ENCODE results near the gene IDUA. TPM values are rescaled to one million over a fixed set of nuclear protein-coding genes. Genes with fewer than 3 reads are reported as not detected.

The IDUA gene
- total RNA-seq, 1 donor from 2014 or later, result 37.2 TPM

DNA sequence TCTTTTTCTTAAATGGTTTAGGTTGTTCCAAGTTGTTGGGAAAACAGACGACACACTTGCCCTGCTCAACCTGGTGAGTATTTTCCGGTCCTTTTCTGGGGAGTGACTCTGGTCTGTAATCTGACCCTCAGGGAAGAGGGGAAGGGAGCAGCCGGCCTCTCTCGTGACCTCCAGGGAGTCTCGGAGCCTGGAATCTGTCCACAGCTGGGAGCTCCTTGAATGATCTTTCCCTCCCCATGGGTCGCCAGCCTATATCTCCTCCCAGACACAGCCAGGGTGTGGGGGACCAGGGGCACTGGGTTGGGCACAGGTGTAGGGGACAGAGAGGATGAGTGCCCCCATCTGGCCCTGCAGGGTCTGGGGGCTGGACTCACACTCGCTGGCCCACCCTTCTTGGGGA, 35.7 kb upstream of the IDUA start:
- TF ChIP-seq, protein P1, sequence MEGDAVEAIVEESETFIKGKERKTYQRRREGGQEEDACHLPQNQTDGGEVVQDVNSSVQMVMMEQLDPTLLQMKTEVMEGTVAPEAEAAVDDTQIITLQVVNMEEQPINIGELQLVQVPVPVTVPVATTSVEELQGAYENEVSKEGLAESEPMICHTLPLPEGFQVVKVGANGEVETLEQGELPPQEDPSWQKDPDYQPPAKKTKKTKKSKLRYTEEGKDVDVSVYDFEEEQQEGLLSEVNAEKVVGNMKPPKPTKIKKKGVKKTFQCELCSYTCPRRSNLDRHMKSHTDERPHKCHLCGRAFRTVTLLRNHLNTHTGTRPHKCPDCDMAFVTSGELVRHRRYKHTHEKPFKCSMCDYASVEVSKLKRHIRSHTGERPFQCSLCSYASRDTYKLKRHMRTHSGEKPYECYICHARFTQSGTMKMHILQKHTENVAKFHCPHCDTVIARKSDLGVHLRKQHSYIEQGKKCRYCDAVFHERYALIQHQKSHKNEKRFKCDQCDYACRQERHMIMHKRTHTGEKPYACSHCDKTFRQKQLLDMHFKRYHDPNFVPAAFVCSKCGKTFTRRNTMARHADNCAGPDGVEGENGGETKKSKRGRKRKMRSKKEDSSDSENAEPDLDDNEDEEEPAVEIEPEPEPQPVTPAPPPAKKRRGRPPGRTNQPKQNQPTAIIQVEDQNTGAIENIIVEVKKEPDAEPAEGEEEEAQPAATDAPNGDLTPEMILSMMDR (conservative IDR thresholded peaks at IDR 0.05), result no peak
- peak; percentile 54 for DNase-seq (ENCODE audit: extremely low spot score, unreplicated experiment)
- no peaks in the 10 kb centered on the region for H3K27me3 Mint-ChIP-seq
- no peak overlapping the region for H3K4me3 Mint-ChIP-seq
- H3K9me3 Mint-ChIP-seq, result no peaks in the 10 kb centered on the region
- no peaks in the 10 kb centered on the region for H3K4me1 Mint-ChIP-seq (ENCODE audit: unreplicated experiment)
- H3K27ac Mint-ChIP-seq, result no peak overlapping the region
- H3K36me3 Mint-ChIP-seq, result no peaks in the 10 kb centered on the region

DNA sequence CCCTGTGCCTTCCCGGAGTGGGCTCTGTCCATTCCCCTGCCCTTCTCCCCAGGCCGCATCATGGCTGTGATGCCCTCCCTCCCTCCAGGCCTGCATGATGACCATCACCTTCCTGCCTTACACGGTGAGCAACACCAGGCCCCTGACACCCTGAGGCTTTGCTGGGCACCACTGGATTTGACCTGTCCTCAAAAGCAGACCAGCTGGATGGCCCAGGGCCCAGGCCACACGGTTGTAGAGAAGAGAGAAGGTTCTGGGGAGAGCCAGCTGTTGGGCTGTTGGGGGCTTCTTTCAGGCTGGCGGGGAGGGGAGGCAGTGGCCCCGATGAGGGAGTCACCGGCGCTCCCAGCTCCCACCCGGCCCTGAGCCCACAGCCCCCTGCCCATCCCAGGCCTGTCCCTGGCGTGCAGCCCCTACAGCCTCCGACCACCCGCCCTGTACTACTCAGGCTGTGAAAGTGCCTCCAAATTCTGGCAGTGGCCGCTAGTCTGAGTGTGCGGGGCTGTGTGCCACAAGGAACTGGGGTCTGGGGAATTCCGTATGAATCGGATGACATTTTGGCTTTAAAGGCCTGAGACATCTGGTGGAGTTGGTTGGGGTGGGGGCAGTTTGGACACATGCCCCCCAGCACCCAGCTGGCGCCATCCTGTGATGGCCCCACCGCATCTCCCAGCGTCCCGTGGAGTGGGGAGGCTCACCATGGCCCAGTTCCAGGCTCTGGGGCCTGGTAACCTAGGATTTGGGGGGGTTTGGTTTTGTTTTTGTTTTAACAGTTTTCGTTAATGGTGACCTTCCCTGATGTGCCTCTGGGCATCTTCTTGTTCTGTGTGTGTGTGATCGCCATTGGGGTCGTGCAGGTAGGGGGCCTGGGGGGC, 35.0 kb upstream of the IDUA start:
- H3K27ac Mint-ChIP-seq, result no peak overlapping the region
- H3K9me3 Mint-ChIP-seq, result no peaks in the 10 kb centered on the region
- TF ChIP-seq, protein P1 (conservative IDR thresholded peaks at IDR 0.05), result no peak
- H3K4me1 Mint-ChIP-seq (ENCODE audit: unreplicated experiment), result no peaks in the 10 kb centered on the region
- no peaks in the 10 kb centered on the region for H3K36me3 Mint-ChIP-seq
- H3K4me3 Mint-ChIP-seq, result no peak overlapping the region
- H3K27me3 Mint-ChIP-seq, result no peaks in the 10 kb centered on the region
- DNase-seq (ENCODE audit: extremely low spot score, unreplicated experiment), result peak; percentile 64

DNA sequence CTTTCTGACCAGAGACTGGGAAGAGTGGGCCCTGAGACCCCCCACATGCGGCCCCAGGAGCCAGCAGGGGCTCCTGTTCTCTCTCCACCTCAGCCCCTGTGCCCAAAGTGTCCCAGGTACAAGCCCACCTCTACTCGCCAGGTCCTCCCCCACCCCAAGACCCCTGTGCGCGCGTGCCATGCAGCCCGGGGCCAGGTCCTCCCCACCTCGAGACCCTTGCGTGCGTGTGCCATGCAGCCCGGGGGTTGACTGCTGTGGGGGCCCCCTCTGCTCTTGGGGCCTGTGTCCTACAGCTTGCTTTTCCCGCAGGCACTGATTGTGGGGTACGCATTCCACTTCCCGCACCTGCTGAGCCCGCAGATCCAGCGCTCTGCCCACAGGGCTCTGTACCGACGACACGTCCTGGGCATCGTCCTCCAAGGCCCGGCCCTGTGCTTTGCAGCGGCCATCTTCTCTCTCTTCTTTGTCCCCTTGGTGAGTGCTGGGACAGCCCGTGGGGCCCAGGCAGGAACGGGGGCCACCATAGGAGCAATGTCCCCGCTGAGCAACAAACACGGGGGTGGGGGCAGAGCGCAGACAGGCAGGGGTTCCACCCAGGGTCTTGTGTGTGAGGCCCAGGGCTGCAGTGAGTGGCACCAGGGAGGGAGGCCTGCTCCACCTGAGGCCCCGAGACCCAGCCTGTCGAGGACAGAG, 33.8 kb upstream of the IDUA start:
- Mint-ChIP-seq H3K4me1 (ENCODE audit: unreplicated experiment) (no peaks in the 10 kb centered on the region), H3K4me3 (no peak overlapping the region), H3K36me3 (no peaks in the 10 kb centered on the region), H3K27ac (no peak overlapping the region), H3K9me3 (no peaks in the 10 kb centered on the region), H3K27me3 (no peaks in the 10 kb centered on the region)
- peak; percentile 67 for DNase-seq (ENCODE audit: extremely low spot score, unreplicated experiment)
- TF ChIP-seq, protein P1 (conservative IDR thresholded peaks at IDR 0.05), result no peak

DNA sequence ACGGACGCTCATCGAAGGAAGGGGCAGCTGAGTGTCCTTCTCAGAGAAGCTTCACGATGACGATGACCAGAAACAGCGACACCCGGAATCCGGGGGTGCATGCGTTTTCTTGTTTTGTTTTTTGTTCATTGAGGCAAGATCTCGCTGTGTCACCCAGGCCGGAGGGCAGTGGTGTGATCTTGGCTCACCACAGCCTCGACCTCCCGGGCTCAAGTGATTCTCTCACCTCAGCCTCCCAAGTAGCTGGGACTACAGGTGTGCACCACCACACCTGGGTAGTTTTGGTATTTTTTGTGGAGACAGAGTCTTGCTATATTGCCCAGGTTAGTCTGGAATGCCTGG, 33.3 kb upstream of the IDUA start:
- no peaks in the 10 kb centered on the region for H3K4me1 Mint-ChIP-seq (ENCODE audit: unreplicated experiment)
- TF ChIP-seq, protein P1 (conservative IDR thresholded peaks at IDR 0.05), result no peak
- H3K27ac Mint-ChIP-seq, result no peak overlapping the region
- no peaks in the 10 kb centered on the region for H3K36me3 Mint-ChIP-seq
- H3K9me3 Mint-ChIP-seq, result no peaks in the 10 kb centered on the region
- DNase-seq (ENCODE audit: extremely low spot score, unreplicated experiment), result no peak
- H3K27me3 Mint-ChIP-seq, result no peaks in the 10 kb centered on the region
- H3K4me3 Mint-ChIP-seq, result no peak overlapping the region

DNA sequence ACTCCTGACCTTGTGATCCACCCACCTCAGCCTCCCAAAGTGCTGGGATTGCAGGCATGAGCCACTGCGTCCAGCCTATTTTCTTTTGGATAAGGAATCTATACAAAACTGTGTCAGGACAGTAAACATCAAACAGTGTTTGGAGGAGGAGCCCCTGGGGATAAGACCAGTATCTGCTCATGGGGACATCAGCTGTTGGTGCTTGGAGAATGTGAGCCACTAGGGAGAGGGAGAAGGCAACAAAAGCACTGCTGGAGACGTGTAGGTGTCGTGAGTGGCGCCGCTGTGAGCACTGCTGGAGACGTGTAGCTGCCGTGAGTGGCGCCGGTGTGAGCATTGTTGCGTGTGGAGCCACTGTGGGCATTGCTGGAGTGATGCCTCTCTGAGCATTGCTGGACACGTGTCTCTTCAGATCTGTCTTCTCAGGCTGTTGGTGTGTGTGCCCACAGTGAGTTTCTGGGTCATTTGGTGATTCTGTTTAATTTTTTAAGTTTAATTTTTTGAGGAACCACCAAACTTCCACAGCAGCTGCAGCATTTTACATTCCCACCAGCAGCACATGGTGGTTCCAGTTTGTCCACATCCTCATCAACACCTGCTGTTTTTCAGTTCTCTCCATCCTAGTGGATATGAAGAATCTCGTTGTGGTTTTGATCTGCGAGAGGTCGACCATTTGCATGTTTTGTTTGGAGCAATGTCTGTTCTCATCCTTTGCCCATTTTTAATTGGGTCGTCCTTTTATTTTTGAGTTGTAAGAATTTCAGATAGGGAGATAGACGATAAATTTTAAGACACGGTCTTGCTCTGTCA, 32.4 kb upstream of the IDUA start:
- Mint-ChIP-seq H3K9me3 (no peaks in the 10 kb centered on the region), H3K36me3 (no peaks in the 10 kb centered on the region), H3K4me1 (ENCODE audit: unreplicated experiment) (no peaks in the 10 kb centered on the region), H3K27ac (no peak overlapping the region), H3K4me3 (no peak overlapping the region), H3K27me3 (no peaks in the 10 kb centered on the region)
- peak; percentile 54 for DNase-seq (ENCODE audit: extremely low spot score, unreplicated experiment)
- TF ChIP-seq, protein P1 (conservative IDR thresholded peaks at IDR 0.05), result no peak
